ENCODE results near the gene WHAMM.

Gene WHAMM

GRCh38 chr15:82873000-82873680 is 63.7 kb downstream of the WHAMM start:
- Histone ChIP-seq H3K9ac (ENCODE audit: low read length) (no peak overlapping the region), H3K4me1 (ENCODE audit: control insufficient read depth, insufficient read depth, low read length) (peaks cover 12% of the 10 kb centered on the region), H3K27me3 (replicated peaks; ENCODE audit: control insufficient read depth, insufficient read depth, low read length) (no peaks in the 10 kb centered on the region), H3K9me3 (ENCODE audit: control insufficient read depth, low read length) (no peaks in the 10 kb centered on the region), H3K4me3 (ENCODE audit: low read length) (no peak overlapping the region), H3K36me3 (ENCODE audit: control insufficient read depth, insufficient read depth, low read length, severe bottlenecking) (no peaks in the 10 kb centered on the region)
- DNase-seq (ENCODE audit: low read depth): no peak

- Histone ChIP-seq H3K9ac (ENCODE audit: low read length) (no peak overlapping the region), H3K36me3 (ENCODE audit: control insufficient read depth, insufficient read depth, low read length, severe bottlenecking) (no peaks in the 10 kb centered on the region), H3K27me3 (replicated peaks; ENCODE audit: control insufficient read depth, insufficient read depth, low read length) (no peaks in the 10 kb centered on the region), H3K9me3 (ENCODE audit: control insufficient read depth, low read length) (no peaks in the 10 kb centered on the region), H3K4me1 (ENCODE audit: control insufficient read depth, insufficient read depth, low read length) (peaks cover 12% of the 10 kb centered on the region), H3K4me3 (ENCODE audit: low read length) (no peak overlapping the region)
- DNase-seq (ENCODE audit: low read depth): no peak
These were observed 64.8 kb downstream of the WHAMM start for GRCh38 chr15:82874267-82874666.

- H3K4me3 ChIP-seq (ENCODE audit: low read length): no peak overlapping the region
- no peaks in the 10 kb centered on the region for H3K27me3 ChIP-seq (replicated peaks; ENCODE audit: control insufficient read depth, insufficient read depth, low read length)
- no peak for DNase-seq (ENCODE audit: low read depth)
- H3K9me3 ChIP-seq (ENCODE audit: control insufficient read depth, low read length): no peaks in the 10 kb centered on the region
- H3K36me3 ChIP-seq (ENCODE audit: control insufficient read depth, insufficient read depth, low read length, severe bottlenecking): no peaks in the 10 kb centered on the region
- no peak overlapping the region for H3K9ac ChIP-seq (ENCODE audit: low read length)
- H3K4me1 ChIP-seq (ENCODE audit: control insufficient read depth, insufficient read depth, low read length): peaks cover 12% of the 10 kb centered on the region
These were observed 65.5 kb downstream of the WHAMM start for GRCh38 chr15:82874961-82875360.

GRCh38 chr15:82875411-82876003 is 66.1 kb downstream of the WHAMM start:
- no peaks in the 10 kb centered on the region for H3K27me3 ChIP-seq (replicated peaks; ENCODE audit: control insufficient read depth, insufficient read depth, low read length)
- peak; percentile 19 for DNase-seq (ENCODE audit: low read depth)
- H3K4me3 ChIP-seq (ENCODE audit: low read length): no peak overlapping the region
- no peak overlapping the region for H3K9ac ChIP-seq (ENCODE audit: low read length)
- no peaks in the 10 kb centered on the region for H3K9me3 ChIP-seq (ENCODE audit: control insufficient read depth, low read length)
- peaks cover 12% of the 10 kb centered on the region for H3K4me1 ChIP-seq (ENCODE audit: control insufficient read depth, insufficient read depth, low read length)
- no peaks in the 10 kb centered on the region for H3K36me3 ChIP-seq (ENCODE audit: control insufficient read depth, insufficient read depth, low read length, severe bottlenecking)

- no peaks in the 10 kb centered on the region for H3K9me3 ChIP-seq (ENCODE audit: control insufficient read depth, low read length)
- no peak overlapping the region for H3K9ac ChIP-seq (ENCODE audit: low read length)
- H3K27me3 ChIP-seq (replicated peaks; ENCODE audit: control insufficient read depth, insufficient read depth, low read length): no peaks in the 10 kb centered on the region
- peaks cover 4% of the 10 kb centered on the region for H3K4me1 ChIP-seq (ENCODE audit: control insufficient read depth, insufficient read depth, low read length)
- H3K4me3 ChIP-seq (ENCODE audit: low read length): no peak overlapping the region
- no peak for DNase-seq (ENCODE audit: low read depth)
- H3K36me3 ChIP-seq (ENCODE audit: control insufficient read depth, insufficient read depth, low read length, severe bottlenecking): no peaks in the 10 kb centered on the region
These were observed 68.4 kb downstream of the WHAMM start for GRCh38 chr15:82877825-82878224.

GRCh38 chr15:82878325-82878724 is 68.9 kb downstream of the WHAMM start:
- Histone ChIP-seq H3K9ac (ENCODE audit: low read length) (no peak overlapping the region), H3K4me1 (ENCODE audit: control insufficient read depth, insufficient read depth, low read length) (peaks cover 4% of the 10 kb centered on the region), H3K36me3 (ENCODE audit: control insufficient read depth, insufficient read depth, low read length, severe bottlenecking) (no peaks in the 10 kb centered on the region), H3K9me3 (ENCODE audit: control insufficient read depth, low read length) (no peaks in the 10 kb centered on the region), H3K27me3 (replicated peaks; ENCODE audit: control insufficient read depth, insufficient read depth, low read length) (no peaks in the 10 kb centered on the region), H3K4me3 (ENCODE audit: low read length) (no peak overlapping the region)
- no peak for DNase-seq (ENCODE audit: low read depth)

- H3K9me3 ChIP-seq (ENCODE audit: control insufficient read depth, low read length): no peaks in the 10 kb centered on the region
- DNase-seq (ENCODE audit: low read depth): no peak
- H3K4me3 ChIP-seq (ENCODE audit: low read length): no peak overlapping the region
- H3K36me3 ChIP-seq (ENCODE audit: control insufficient read depth, insufficient read depth, low read length, severe bottlenecking): no peaks in the 10 kb centered on the region
- no peak overlapping the region for H3K9ac ChIP-seq (ENCODE audit: low read length)
- no peaks in the 10 kb centered on the region for H3K27me3 ChIP-seq (replicated peaks; ENCODE audit: control insufficient read depth, insufficient read depth, low read length)
- no peaks in the 10 kb centered on the region for H3K4me1 ChIP-seq (ENCODE audit: control insufficient read depth, insufficient read depth, low read length)
These were observed 71.3 kb downstream of the WHAMM start for GRCh38 chr15:82880704-82881103.

GRCh38 chr15:82881747-82882146 is 72.3 kb downstream of the WHAMM start:
- H3K9me3 ChIP-seq (ENCODE audit: control insufficient read depth, low read length): no peaks in the 10 kb centered on the region
- H3K4me1 ChIP-seq (ENCODE audit: control insufficient read depth, insufficient read depth, low read length): no peaks in the 10 kb centered on the region
- no peaks in the 10 kb centered on the region for H3K27me3 ChIP-seq (replicated peaks; ENCODE audit: control insufficient read depth, insufficient read depth, low read length)
- H3K4me3 ChIP-seq (ENCODE audit: low read length): no peak overlapping the region
- DNase-seq (ENCODE audit: low read depth): no peak
- no peak overlapping the region for H3K9ac ChIP-seq (ENCODE audit: low read length)
- no peaks in the 10 kb centered on the region for H3K36me3 ChIP-seq (ENCODE audit: control insufficient read depth, insufficient read depth, low read length, severe bottlenecking)

GRCh38 chr15:82882273-82882928 is 73.0 kb downstream of the WHAMM start:
- Histone ChIP-seq H3K36me3 (ENCODE audit: control insufficient read depth, insufficient read depth, low read length, severe bottlenecking) (no peaks in the 10 kb centered on the region), H3K4me1 (ENCODE audit: control insufficient read depth, insufficient read depth, low read length) (no peaks in the 10 kb centered on the region), H3K9ac (ENCODE audit: low read length) (no peak overlapping the region), H3K9me3 (ENCODE audit: control insufficient read depth, low read length) (no peaks in the 10 kb centered on the region), H3K27me3 (replicated peaks; ENCODE audit: control insufficient read depth, insufficient read depth, low read length) (no peaks in the 10 kb centered on the region), H3K4me3 (ENCODE audit: low read length) (no peak overlapping the region)
- DNase-seq (ENCODE audit: low read depth): no peak
